H9 (cell line): ENCODE results near the gene LRG1. TPM values are rescaled to one million over a fixed set of nuclear protein-coding genes. Genes with fewer than 3 reads are reported as not detected.

Experiments used
- DNase-seq: peaks from one replicate; pipeline ENCODE4 v3.0.0-alpha.2; 2017
- H2AFZ ChIP-seq: one replicate; pipeline ENCODE4 v1.6.1; 2013; ENCODE audit warnings: mild to moderate bottlenecking, low read length, control low read depth, moderate library complexity
- H2AK5ac ChIP-seq: 2 replicates; pipeline ENCODE4 v1.6.1; 2013; ENCODE audit warnings: low read length, control low read depth, mixed read lengths; ENCODE audit not compliant: insufficient read length
- H2BK120ac ChIP-seq: one replicate; pipeline ENCODE4 v1.6.1; 2013; ENCODE audit warnings: low read depth, mild to moderate bottlenecking, low read length, control low read depth, inconsistent platforms; ENCODE audit not compliant: poor library complexity, severe bottlenecking
- H2BK12ac ChIP-seq: 2 replicates; pipeline ENCODE4 v1.6.1; 2013; ENCODE audit warnings: low read length, control low read depth, mixed read lengths, low read depth; ENCODE audit not compliant: insufficient read length
- H2BK15ac ChIP-seq: 2 replicates; pipeline ENCODE4 v1.6.1; 2013; ENCODE audit warnings: low read depth, low read length, control low read depth
- H2BK20ac ChIP-seq: one replicate; pipeline ENCODE4 v1.6.1; 2013; ENCODE audit warnings: low read depth, mild to moderate bottlenecking, low read length, control low read depth, inconsistent platforms; ENCODE audit not compliant: poor library complexity, severe bottlenecking
- H2BK5ac ChIP-seq: 2 replicates; pipeline ENCODE4 v1.6.1; 2013; ENCODE audit warnings: low read length, control low read depth, mixed read lengths; ENCODE audit not compliant: insufficient read length
- H3K14ac ChIP-seq: 2 replicates; pipeline ENCODE4 v1.6.1; 2013; ENCODE audit warnings: low read length, control low read depth; ENCODE audit not compliant: insufficient read depth
- H3K18ac ChIP-seq: 2 replicates; pipeline ENCODE4 v1.6.1; 2013; ENCODE audit warnings: low read depth, mild to moderate bottlenecking, mixed read lengths, low read length, control low read depth; ENCODE audit not compliant: insufficient read length
- H3K23ac ChIP-seq: 2 replicates; pipeline ENCODE4 v1.6.1; 2013; ENCODE audit warnings: low read length, control low read depth, mixed read lengths, low read depth; ENCODE audit not compliant: insufficient read length
- H3K23me2 ChIP-seq: 2 replicates; pipeline ENCODE4 v1.6.1; 2013; ENCODE audit warnings: low read depth, mild to moderate bottlenecking, mixed read lengths, low read length, control low read depth; ENCODE audit not compliant: insufficient read length, poor library complexity, severe bottlenecking
- H3K27ac ChIP-seq: 2 replicates; pipeline ENCODE4 v1.5.1; 2013; ENCODE audit warnings: low read length, control low read depth, mixed read lengths, low read depth; ENCODE audit not compliant: insufficient read length
- H3K27me3 ChIP-seq: 2 replicates; pipeline ENCODE4 v1.6.1; 2013; ENCODE audit warnings: low read length, control low read depth, inconsistent platforms; ENCODE audit not compliant: insufficient read depth
- H3K4ac ChIP-seq: 2 replicates; pipeline ENCODE4 v1.6.1; 2013; ENCODE audit warnings: low read depth, mild to moderate bottlenecking, control low read depth, inconsistent platforms, low read length, moderate library complexity
- H3K4me1 ChIP-seq: 2 replicates; pipeline ENCODE4 v1.6.1; 2013; ENCODE audit warnings: low read length, control low read depth, inconsistent platforms; ENCODE audit not compliant: insufficient read depth
- H3K4me2 ChIP-seq: 2 replicates; pipeline ENCODE4 v1.6.1; 2013; ENCODE audit warnings: low read length, control low read depth, mixed read lengths; ENCODE audit not compliant: insufficient read length, insufficient read depth
- H3K56ac ChIP-seq: 2 replicates; pipeline ENCODE4 v1.6.1; 2013; ENCODE audit warnings: low read depth, mild to moderate bottlenecking, mixed read lengths, low read length, control low read depth; ENCODE audit not compliant: insufficient read length
- H3K79me1 ChIP-seq: 2 replicates; pipeline ENCODE4 v1.6.1; 2013; ENCODE audit warnings: low read depth, mild to moderate bottlenecking, moderate library complexity, low read length, control low read depth, inconsistent platforms; ENCODE audit not compliant: insufficient read depth, poor library complexity, severe bottlenecking
- H3K79me2 ChIP-seq: 2 replicates; pipeline ENCODE4 v1.6.1; 2013; ENCODE audit warnings: low read length, control low read depth, inconsistent platforms; ENCODE audit not compliant: insufficient read depth
- H3K9ac ChIP-seq: 2 replicates; pipeline ENCODE4 v1.6.1; 2013; ENCODE audit warnings: low read length, control low read depth, mixed read lengths; ENCODE audit not compliant: insufficient read length; ENCODE audit errors: extremely low read depth
- H3K9me3 ChIP-seq: one replicate; pipeline ENCODE4 v1.6.1; 2013; ENCODE audit warnings: low read depth, low read length, inconsistent platforms; ENCODE audit not compliant: control insufficient read depth
- H3T11ph ChIP-seq: one replicate; pipeline ENCODE4 v1.6.1; 2013; ENCODE audit warnings: mild to moderate bottlenecking, low read length, control low read depth, inconsistent platforms
- H4K20me1 ChIP-seq: one replicate; pipeline ENCODE4 v1.6.1; 2013; ENCODE audit not compliant: control insufficient read depth, insufficient read length, insufficient read depth
- H4K5ac ChIP-seq: 2 replicates; pipeline ENCODE4 v1.6.1; 2013; ENCODE audit warnings: low read depth, mild to moderate bottlenecking, mixed read lengths, low read length, control low read depth; ENCODE audit not compliant: insufficient read length
- H4K8ac ChIP-seq: replicated peaks from 2 replicates; pipeline ENCODE4 v1.6.1; 2013; ENCODE audit warnings: low read length, control low read depth, mixed read lengths, low read depth; ENCODE audit not compliant: insufficient read length
- H4K91ac ChIP-seq: 2 replicates; pipeline ENCODE4 v1.6.1; 2013; ENCODE audit warnings: low read depth, mild to moderate bottlenecking, moderate library complexity, mixed read lengths, low read length, control low read depth; ENCODE audit not compliant: insufficient read length
- H3K27ac Mint-ChIP-seq, 3 experiments: 2 replicates in 2 of 3; 3 replicates in 1 of 3; pipeline ENCODE4 v1.8.0; 2020 to 2021; ENCODE audit warnings: mixed read lengths in 3 of 3, mild to moderate bottlenecking in 1 of 3, moderate library complexity in 1 of 3
- H3K27me3 Mint-ChIP-seq: 2 replicates; pipeline ENCODE4 v1.8.0; 2021; ENCODE audit warnings: low read depth, mild to moderate bottlenecking, moderate library complexity, mixed read lengths
- H3K36me3 Mint-ChIP-seq, 3 experiments: 2 replicates in 2 of 3; 3 replicates in 1 of 3; pipeline ENCODE4 v1.8.0; 2020 to 2021; ENCODE audit warnings: low read depth in 3 of 3, mixed read lengths in 3 of 3; ENCODE audit not compliant: insufficient read depth in 1 of 3
- H3K4me1 Mint-ChIP-seq, 2 experiments: 2 replicates each; pipeline ENCODE4 v1.8.0; 2020; ENCODE audit warnings: mixed read lengths in 2 of 2
- H3K4me3 Mint-ChIP-seq, 2 experiments: 2 replicates in 1 of 2; 3 replicates in 1 of 2; pipeline ENCODE4 v1.8.0; 2020 to 2021; ENCODE audit warnings: mild to moderate bottlenecking in 2 of 2, mixed read lengths in 2 of 2, moderate library complexity in 1 of 2
- H3K9me3 Mint-ChIP-seq, 2 experiments: 2 replicates in 1 of 2; 3 replicates in 1 of 2; pipeline ENCODE4 v1.8.0; 2020; ENCODE audit warnings: mild to moderate bottlenecking in 2 of 2, mixed read lengths in 2 of 2, moderate library complexity in 1 of 2
- CTCF ChIP-seq: fragments of 200-600 bp; sonication (generic); conservative IDR thresholded peaks from 3 replicates; pipeline ENCODE4 v1.8.0; 2021; ENCODE audit warnings: antibody characterized with exemption, mild to moderate bottlenecking
- WGBS: extraction: QIAGEN DNeasy Blood & Tissue Kit; methylation state at CpG from one replicate; pipeline ENCODE4 v1.1.7; 2013; ENCODE audit warnings: missing lambda C conversion rate, low lambda C conversion rate, mixed read lengths; ENCODE audit not compliant: insufficient read length; ENCODE audit errors: extremely low coverage; 5-methylcytosine and 5-hydroxymethylcytosine counted together
- total RNA-seq: library from RNA; stranded (reverse); gene quantifications from 2 replicates; pipeline ENCODE4 v1.2.1, GENCODE V29; 2021

The LRG1 gene
- total RNA-seq, 1 experiment from 2014 or later, result 0.24 TPM

DNA sequence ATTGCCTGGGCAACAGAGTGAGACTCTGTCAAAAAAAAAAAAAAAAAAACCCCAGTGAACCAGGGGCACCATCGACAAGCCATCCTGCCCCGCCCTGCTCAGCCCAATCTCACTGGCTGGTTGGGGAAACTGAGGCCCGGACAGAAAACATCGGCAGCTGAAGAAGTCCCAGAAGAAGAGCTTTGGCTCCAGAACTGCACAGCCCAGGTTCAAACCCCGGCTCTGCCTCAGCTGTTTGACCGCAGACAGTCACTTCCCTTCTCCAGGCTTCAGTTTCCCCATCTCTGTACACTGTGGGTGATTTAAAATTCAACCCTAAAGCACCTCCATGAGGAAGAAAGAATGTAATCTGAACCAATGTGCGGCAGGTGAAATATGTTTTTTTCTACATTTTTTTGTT, 29.1 kb upstream of the LRG1 start:
- Mint-ChIP-seq H3K9me3 (no peaks in the 10 kb centered on the region), H3K4me3 (no peak overlapping the region), H3K36me3 (no peaks in the 10 kb centered on the region), H3K4me1 (peaks cover 3 to 8% of the 10 kb centered on the region in 2 experiments; a peak in 2 of 4 replicates), H3K27ac (no peak overlapping the region), H3K27me3 (peaks cover 3% of the 10 kb centered on the region)
- Histone ChIP-seq H3K56ac (no peak overlapping the region), H3K4ac (no peak overlapping the region), H2BK15ac (no peak overlapping the region), H2AK5ac (no peak overlapping the region), H2AFZ (no peak overlapping the region), H3K4me1 (no peaks in the 10 kb centered on the region), H3K79me2 (no peaks in the 10 kb centered on the region), H4K91ac (no peak overlapping the region), H3K27me3 (no peaks in the 10 kb centered on the region), H2BK5ac (no peak overlapping the region), H3K9ac (no peak overlapping the region), H3K18ac (no peak overlapping the region), H2BK12ac (no peak overlapping the region), H3K9me3 (no peaks in the 10 kb centered on the region), H4K5ac (no peak overlapping the region), H3K79me1 (peaks cover 3% of the 10 kb centered on the region), H3K14ac (no peak overlapping the region), H3K27ac (no peak overlapping the region), H3K23me2 (no peaks in the 10 kb centered on the region), H3K23ac (no peak overlapping the region), H4K8ac (no peak overlapping the region), H3K4me2 (no peak overlapping the region), H3T11ph (no peak overlapping the region), H4K20me1 (no peaks in the 10 kb centered on the region), H2BK20ac (no peak overlapping the region), H2BK120ac (no peak overlapping the region)
- no CpG with 5 or more reads among the region's 7 CpGs for WGBS
- no peak for DNase-seq
- TF ChIP-seq CTCF, result no peak
